HG02938 (cell line): ENCODE results near the gene CREG1.

ENCODE experiments used
- ATAC-seq: cut with Tn5 transposase; IDR thresholded peaks from one replicate; pipeline ENCODE4 v1.9.1; 2021; ENCODE audit warnings: mild to moderate bottlenecking, moderate library complexity; ENCODE audit not compliant: unreplicated experiment

CREG1 gene

DNA sequence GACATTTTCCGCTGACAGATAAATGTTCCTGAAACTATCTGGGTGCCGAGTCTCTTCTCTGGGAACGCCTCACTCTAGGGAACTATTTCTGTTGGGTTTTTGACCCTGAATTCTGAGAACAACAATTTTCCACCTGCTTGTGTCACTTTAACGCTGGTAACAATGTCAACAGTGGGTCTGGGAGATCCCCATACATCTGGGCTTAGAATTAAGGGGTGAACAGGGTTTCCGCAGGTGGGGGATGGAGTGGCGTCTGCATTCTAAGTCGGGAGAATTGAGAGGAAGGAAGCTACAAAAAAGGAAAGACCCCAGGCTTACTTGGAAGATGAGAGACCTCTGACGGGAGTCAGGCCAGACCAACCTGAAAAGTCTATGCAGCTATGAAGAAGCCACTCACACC, 44.0 kb downstream of the CREG1 start:
- ATAC-seq = no peak

DNA sequence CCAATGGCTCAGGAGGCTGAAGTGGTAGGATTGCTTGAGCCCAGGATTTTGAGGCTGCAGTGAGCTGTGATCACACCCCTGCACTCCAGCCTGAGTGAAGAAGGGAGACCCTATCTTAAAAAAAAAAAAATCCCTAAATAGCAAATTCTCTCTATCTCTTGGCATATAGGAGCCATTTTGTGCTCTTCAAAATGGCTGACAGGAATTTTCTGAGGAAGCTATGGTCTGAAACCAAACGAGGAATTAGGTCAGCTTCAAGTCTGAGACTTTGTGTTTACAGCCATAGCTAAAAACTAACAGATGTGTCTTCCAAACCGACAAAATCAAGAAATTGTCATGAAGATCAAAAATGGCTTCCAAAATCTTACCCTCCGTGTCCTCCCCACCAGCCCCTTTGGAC, 45.8 kb downstream of the CREG1 start:
- no peak for ATAC-seq

DNA sequence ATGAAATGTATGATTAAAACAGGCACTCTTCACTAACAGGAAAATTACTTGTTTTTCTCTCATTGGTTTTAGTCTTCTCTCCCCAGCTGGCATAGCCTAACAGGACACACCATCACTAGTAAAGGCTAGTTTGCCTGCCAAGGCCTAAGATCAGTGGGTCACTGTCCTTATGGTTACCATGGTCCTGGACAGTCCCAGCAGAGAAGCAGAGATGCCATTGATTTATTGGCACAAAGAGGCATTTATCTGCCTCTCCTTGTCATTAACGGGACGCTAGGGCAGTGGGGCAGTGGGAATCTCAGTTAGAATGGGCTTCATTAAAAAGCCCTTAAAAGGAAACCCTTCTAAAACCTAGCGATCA, 49.1 kb downstream of the CREG1 start:
- no peak for ATAC-seq

DNA sequence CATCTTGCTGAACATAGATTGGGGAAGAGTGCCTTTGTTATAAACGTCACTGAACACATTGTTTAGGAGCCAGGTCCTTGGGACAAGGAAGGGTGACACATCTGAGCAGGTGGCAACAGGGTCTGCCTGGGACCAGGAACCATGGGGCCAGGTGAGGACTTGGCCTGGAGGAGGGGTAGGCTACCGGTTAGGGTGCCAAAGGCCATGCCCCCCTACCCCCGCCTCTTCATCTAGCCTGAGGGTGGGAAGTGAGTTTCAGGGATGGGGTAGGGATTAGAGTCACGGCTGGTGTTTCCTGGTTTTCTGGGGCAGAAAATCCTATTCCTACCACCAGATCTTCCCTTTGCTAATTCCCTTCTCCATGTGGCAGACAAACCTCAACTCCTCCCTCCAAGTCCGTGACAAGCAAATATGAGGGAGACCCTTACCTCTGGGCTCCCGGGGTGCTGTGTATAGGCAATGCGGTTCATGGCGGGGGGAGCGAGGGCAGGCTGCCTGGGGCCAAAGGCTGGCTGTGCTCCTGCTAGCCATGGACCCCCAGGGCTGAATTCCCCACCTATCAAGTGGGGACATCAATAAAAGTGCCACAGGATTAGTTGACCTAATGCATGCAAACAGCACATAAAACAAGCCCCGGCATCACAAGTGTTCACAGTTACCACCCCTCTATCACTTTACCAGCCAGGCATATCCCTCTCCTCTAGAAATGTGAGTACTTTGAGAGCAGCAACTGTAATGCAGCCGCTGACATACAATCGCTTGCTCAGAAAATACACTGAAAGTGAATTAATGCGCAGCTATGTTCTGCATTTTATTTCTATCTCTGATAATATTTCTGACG, 49.7 kb downstream of the CREG1 start:
- ATAC-seq = no peak

DNA sequence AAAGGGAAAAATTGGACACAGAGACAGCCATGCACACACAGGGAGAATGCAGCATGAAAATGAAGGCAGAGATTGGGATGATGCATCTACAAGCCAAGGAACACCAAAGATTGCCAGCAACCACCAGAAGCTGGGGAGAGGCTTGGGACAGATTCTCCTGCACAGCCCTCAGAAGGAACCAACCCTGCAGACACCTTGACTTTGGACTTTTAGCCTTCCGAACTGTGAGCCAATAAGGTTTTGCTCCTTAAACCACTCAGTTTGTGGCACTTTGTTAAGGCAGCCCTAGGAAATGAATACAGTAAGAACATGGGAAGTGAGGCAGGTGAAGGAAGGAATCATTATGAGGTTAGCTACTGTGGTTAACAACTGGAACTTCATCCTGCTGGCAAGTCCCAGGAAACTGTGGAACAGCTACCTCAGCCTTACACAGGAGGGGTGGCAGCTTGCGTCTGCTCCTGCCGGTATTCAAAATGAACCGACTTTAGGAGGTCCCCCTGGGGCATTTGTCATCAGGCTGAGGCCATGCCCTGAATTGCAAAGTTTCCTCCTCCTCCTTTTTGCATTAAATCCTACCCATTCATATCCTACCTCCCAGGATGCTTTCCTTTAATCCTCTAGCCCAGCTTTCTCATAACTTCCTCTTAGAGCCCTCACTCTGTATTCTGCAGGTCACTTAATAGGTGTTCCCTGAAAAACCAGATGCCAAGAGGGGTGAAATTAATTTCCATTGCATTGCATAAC, 50.7 kb downstream of the CREG1 start:
- no peak for ATAC-seq

DNA sequence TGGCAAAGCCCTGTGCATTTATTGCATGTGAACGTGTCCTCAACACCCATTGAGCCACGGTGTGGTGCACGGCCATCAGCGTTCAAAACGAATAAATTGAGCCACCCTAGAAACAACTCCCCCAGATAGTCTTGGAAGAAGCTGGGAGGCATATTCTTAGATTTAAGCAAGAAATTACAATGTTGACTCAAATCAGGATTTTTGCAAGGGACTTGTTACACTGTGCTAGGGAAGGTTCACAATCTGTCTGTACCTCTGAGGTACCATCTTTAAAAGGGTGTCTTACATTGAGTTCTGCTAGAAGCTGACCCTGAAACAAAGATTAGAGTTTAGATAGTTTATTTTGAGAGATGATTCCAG, 51.4 kb downstream of the CREG1 start:
- no peak for ATAC-seq

DNA sequence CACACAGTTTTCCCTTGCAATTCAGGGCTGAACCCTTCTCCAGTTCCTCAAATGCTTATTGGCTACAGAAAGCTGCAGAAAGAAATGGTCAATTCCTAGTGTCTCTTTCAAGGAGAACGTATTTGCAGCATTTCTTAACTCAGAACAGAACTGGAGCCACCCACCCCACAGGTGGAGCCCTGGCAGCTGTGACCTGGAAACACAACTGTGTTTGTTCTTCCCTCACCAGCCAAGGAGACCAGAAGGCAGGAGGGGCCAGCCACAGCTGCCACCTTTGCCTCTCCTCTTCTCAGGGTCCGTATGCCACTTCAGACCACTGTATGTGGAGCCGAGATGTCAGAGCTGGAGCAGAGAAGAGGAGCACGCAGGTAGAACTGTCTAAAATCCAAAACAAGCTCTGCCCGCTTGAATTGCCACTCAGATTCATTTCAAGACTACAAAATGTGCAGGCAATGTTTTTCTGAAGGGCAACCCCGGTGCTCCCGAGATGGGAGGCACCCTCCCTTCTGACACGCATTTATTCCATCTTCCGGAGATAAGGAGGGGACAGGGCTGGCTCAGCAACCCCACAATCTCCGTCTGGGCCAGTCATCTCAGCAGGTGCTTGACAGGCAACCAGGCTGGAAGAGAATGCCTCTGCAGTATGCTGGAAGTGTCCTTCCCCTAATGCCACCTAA, 51.9 kb downstream of the CREG1 start:
- ATAC-seq = no peak

DNA sequence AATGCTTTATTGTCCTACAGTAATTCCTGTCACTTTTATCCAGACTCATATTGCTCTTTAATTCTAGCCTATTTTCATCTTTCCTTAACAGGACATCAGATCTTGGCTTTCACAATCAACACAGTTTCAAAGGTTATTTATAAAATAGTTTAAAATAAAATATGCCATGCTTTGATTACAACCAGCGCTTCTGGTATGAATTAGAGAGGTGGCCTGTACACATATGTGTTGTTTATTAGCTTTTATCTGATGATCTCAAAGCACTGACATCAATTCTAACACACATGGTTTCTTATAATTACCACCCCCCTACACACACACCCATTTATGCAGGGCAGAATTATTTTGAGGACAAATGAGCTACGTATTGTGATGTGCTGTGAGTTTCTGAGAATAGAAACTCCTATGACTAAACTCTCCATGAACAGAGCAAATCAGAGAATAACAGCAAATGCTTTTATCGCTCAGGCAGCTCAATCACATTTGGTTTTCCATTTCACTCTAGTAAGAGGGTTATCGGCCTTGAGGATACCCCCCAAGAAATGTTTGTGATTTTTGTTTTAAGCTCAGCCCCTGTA, 53.2 kb downstream of the CREG1 start:
- no peak for ATAC-seq

DNA sequence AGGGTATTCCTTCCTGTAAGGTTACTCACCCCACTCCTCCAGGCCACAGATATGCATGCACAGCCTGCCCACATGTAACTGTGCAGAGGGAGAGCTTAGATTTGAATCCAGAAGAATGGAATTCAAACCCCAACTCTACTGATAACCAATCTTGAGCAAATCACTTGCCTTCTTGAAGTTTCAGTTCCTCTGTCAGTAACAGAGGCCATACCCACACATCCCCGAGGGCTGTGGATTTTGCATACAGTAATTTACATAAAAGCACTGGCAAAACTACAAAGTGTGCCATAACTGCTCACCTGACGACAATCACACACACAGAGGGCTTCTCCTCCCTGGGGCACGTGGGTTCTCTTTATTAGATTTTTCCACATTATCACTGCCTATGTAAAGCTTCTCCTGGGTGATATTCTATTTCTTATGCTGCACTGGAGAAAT, 53.9 kb downstream of the CREG1 start:
- peak; percentile 98 for ATAC-seq

DNA sequence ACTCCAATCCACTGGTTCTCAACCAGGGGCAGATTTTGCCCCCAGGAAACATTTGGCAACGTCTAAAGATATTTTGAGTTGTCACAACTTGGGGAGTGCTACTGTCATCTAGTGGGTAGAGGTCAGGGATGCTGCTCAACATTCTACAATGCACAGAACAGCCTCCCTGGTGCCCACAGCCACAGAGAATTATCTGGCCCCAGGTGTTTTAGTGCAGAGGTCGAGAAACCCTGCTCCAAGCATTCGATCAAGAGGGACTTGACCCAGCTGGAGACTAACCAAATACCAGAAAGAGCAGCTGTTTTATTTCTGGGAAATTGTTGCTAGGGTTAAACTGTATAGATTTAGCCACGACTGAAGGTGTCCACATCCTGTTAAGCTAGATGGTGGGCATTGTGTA, 54.5 kb downstream of the CREG1 start:
- no peak for ATAC-seq

DNA sequence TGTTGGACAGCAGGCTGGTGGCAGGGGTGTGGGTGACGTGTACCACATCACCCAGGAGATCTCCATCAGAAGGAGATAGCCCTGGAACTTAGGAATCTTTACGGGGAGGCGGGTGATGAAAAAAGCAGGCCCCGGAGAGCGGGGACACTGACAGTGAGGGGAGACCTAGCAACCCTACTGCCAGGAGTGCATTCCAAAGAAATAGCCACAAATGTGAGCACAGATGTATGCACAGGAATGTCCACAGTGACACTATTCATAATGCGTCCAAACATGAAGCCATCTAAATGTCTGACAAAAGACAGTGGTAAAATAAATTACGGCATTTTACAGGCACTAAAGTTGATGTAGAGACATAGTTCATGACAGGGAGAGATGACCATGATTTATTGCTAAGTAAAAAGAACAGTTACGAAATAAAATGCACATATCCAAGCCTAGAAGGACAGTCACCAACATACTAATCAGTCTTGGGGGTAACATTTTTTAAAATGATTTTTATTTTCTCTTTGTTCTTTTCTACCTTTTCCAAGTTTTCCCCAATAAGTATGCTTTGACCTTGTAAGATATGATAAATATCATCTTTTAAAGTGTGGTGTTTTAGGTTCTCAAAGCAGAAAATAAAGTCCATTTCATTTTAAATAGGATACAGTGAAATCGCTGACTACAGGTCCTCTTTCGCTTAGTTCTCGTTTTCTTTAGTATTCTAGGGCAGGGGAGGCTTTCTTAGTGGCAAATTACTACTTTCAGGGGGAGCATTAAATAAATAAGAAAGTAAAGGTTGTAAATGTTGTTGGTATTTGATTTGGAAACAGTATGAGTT, 56.6 kb downstream of the CREG1 start:
- no peak for ATAC-seq

DNA sequence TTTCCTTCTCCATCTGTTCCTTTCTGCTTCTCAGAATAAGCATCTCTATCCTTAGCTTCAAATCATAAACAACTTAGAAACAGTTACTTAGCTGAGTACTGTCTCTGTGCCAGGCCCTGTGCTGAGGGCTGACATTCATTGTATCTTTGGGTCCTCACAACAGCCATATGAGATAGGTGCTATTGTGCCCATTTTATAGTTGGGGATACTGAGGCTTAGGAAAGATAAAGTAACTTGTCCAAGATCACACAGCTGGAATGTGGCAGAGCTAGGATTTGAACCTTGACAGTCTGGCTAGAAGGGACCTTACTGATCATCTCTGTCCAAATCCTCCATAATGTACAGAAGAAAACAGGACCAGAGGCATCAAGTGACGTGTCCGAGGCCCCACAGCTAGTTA, 60.2 kb downstream of the CREG1 start:
- no peak for ATAC-seq

DNA sequence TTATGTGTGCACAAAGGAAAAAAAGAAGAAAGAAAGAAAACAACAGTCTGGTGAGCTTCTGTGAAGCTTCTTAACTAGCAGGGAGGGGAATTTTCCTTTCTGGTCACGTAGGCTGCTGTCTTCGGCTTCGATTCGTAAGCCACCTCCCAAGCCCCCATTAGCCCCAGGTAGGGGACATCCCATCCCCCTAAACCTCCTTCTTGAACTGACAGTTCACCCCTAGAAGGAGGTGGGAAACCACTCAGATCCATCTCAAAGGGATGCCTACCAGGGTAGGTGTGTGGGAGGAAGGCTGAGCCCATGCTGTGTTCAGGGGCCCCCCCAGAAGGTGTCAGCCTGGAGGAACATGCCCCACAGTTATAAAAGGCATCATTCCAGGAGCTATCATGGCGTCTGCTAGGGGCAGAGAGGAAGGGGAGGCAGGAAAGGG, 61.1 kb downstream of the CREG1 start:
- no peak for ATAC-seq

DNA sequence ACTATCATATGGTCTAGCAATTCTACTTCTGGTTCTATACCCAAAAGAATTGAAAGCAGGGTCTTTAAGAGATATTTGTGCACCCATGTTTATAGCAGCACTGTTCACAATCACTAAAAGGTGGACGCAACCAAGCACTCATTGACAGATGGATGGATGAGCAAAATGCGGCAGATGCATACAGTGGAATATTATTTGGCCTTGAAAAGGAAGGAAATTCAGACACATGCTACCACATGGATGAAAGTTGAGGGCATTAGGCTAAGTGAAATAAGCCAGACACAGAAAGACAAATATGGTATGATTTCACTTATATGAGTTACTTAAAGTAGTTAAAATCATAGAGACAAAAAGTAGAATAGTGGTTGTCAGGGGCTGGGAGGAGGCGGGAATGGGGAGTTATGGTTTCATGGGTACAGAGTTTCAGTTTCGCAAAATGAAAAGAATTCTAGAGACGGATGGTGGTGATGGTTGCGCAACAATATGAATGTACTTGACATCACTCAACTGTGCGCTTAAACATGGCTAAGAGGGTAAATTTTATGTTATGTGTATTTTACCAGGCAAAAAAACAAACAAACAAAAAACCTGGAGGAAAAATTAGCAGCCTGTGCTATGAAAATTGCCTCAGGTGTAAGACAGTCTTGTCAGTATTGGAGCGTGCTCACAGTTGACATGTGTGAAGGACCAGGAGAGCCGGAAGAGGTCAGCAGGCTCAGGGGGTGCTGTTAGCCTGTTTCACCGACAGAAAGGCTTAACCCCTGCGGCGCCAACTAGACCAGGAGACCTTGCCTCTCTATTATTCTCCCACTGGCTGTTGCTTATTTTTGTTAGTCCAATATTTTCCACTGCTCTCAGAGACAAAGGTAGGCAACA, 61.7 kb downstream of the CREG1 start:
- no peak for ATAC-seq
